ENCODE data around the gene RYR2.

DNA sequence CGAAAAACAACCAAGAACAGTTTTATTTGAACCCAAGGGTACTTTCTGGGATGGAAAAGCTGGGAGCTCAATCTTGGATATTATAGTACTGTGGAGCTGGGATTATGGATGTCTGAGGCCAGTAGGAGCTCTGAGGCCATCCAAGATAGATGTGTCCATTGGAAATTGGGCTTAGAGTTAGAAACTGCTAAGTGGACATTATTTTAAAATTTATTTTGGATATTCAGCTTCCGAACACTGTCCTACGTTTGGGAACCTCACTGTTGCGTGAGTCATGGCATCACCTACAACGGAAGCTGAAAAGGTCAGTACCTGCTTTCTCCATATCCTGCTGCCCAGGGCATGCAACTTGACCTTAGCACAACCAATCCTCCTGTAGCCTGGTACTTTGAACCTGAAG, 61.0 kb downstream of the RYR2 start:
- TF ChIP-seq, protein P1, sequence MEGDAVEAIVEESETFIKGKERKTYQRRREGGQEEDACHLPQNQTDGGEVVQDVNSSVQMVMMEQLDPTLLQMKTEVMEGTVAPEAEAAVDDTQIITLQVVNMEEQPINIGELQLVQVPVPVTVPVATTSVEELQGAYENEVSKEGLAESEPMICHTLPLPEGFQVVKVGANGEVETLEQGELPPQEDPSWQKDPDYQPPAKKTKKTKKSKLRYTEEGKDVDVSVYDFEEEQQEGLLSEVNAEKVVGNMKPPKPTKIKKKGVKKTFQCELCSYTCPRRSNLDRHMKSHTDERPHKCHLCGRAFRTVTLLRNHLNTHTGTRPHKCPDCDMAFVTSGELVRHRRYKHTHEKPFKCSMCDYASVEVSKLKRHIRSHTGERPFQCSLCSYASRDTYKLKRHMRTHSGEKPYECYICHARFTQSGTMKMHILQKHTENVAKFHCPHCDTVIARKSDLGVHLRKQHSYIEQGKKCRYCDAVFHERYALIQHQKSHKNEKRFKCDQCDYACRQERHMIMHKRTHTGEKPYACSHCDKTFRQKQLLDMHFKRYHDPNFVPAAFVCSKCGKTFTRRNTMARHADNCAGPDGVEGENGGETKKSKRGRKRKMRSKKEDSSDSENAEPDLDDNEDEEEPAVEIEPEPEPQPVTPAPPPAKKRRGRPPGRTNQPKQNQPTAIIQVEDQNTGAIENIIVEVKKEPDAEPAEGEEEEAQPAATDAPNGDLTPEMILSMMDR (IDR thresholded peaks at IDR 0.05), result no peak
- no peak for TF ChIP-seq POLR2A (IDR thresholded peaks at IDR 0.05)

Data from esophagus squamous epithelium (tissue), 4 donors.